Neuronal stem cell (in vitro differentiated cells): ENCODE data around the gene SLC9A6.

Experiments
- DNase-seq: peaks from one replicate; pipeline ENCODE4 v3.0.0-alpha.2; 2013; ENCODE audit warnings: low spot score
- H2AFZ ChIP-seq: one replicate; pipeline ENCODE4 v1.6.1; 2013; ENCODE audit warnings: mild to moderate bottlenecking, low read length, inconsistent platforms
- H2AK5ac ChIP-seq: 2 replicates; pipeline ENCODE4 v1.6.1; 2013; ENCODE audit warnings: low read depth, mild to moderate bottlenecking, inconsistent platforms, low read length, moderate library complexity, mixed read lengths
- H2BK120ac ChIP-seq: 2 replicates; pipeline ENCODE4 v1.6.1; 2013; ENCODE audit warnings: low read depth, mild to moderate bottlenecking, inconsistent platforms, low read length, moderate library complexity, mixed read lengths
- H2BK12ac ChIP-seq: one replicate; pipeline ENCODE4 v1.6.1; 2013; ENCODE audit warnings: low read length, inconsistent platforms
- H2BK15ac ChIP-seq: 2 replicates; pipeline ENCODE4 v1.6.1; 2013; ENCODE audit warnings: mild to moderate bottlenecking, low read length, inconsistent platforms, mixed read lengths
- H2BK5ac ChIP-seq: one replicate; pipeline ENCODE4 v1.6.1; 2013; ENCODE audit warnings: inconsistent platforms, mild to moderate bottlenecking, low read length, moderate library complexity
- H3K14ac ChIP-seq: one replicate; pipeline ENCODE4 v1.6.1; 2013; ENCODE audit warnings: low read length, inconsistent platforms
- H3K18ac ChIP-seq: 2 replicates; pipeline ENCODE4 v1.6.1; 2013; ENCODE audit warnings: low read length, inconsistent platforms
- H3K23ac ChIP-seq: 2 replicates; pipeline ENCODE4 v1.6.1; 2013; ENCODE audit warnings: low read depth, mild to moderate bottlenecking, mixed read lengths, low read length, inconsistent platforms; ENCODE audit not compliant: poor library complexity
- H3K27ac ChIP-seq: replicated peaks from 3 replicates; pipeline ENCODE4 v1.5.1; 2013; ENCODE audit warnings: low read length, inconsistent platforms
- H3K27me3 ChIP-seq, 3 experiments: 2 replicates each; pipeline ENCODE4 v1.6.1; 2013; ENCODE audit warnings: low read length in 3 of 3, mild to moderate bottlenecking in 2 of 3, inconsistent platforms in 1 of 3, low read depth in 1 of 3, mixed read lengths in 1 of 3, moderate library complexity in 1 of 3; ENCODE audit not compliant: control insufficient read depth in 3 of 3, insufficient read depth in 3 of 3
- H3K36me3 ChIP-seq, 2 donors: replicated peaks in 1 of 2; 2 replicates each; pipeline ENCODE4 v1.6.1; 2013; ENCODE audit warnings: low read length in 2 of 2; ENCODE audit not compliant: control insufficient read depth in 2 of 2, insufficient read depth in 2 of 2
- H3K4ac ChIP-seq: 2 replicates; pipeline ENCODE4 v1.6.1; 2013; ENCODE audit warnings: inconsistent platforms, mild to moderate bottlenecking, low read length, moderate library complexity
- H3K4me1 ChIP-seq, 2 donors: 1 replicate in 1 of 2; 2 replicates in 1 of 2; pipeline ENCODE4 v1.6.1; 2013; ENCODE audit warnings: low read length in 2 of 2, low read depth in 1 of 2; ENCODE audit not compliant: control insufficient read depth in 2 of 2, insufficient read depth in 1 of 2
- H3K4me2 ChIP-seq: one replicate; pipeline ENCODE4 v1.6.1; 2013; ENCODE audit warnings: mild to moderate bottlenecking, low read length, inconsistent platforms; ENCODE audit not compliant: insufficient read depth, poor library complexity, severe bottlenecking
- H3K4me3 ChIP-seq, 2 donors: 2 replicates each; pipeline ENCODE4 v1.5.1; 2013; ENCODE audit warnings: low read length in 2 of 2, mild to moderate bottlenecking in 2 of 2, inconsistent platforms in 1 of 2, moderate library complexity in 1 of 2
- H3K79me1 ChIP-seq: one replicate; pipeline ENCODE4 v1.6.1; 2013; ENCODE audit warnings: low read depth, mild to moderate bottlenecking, inconsistent platforms, low read length, moderate library complexity
- H3K9ac ChIP-seq: one replicate; pipeline ENCODE4 v1.6.1; 2013; ENCODE audit warnings: mild to moderate bottlenecking, low read depth, low read length, inconsistent platforms; ENCODE audit not compliant: poor library complexity
- H3K9me3 ChIP-seq, 2 donors: replicated peaks in 1 of 2; 2 replicates each; pipeline versions ENCODE3 to v1.6.1; 2013; ENCODE audit warnings: low read length in 2 of 2, mild to moderate bottlenecking in 2 of 2, inconsistent platforms in 1 of 2, low read depth in 1 of 2, mixed read lengths in 1 of 2, moderate library complexity in 1 of 2; ENCODE audit not compliant: control insufficient read depth in 2 of 2, insufficient read depth in 1 of 2
- H4K8ac ChIP-seq: one replicate; pipeline ENCODE4 v1.6.1; 2013; ENCODE audit warnings: low read depth, mild to moderate bottlenecking, inconsistent platforms, low read length, moderate library complexity
- H4K91ac ChIP-seq: one replicate; pipeline ENCODE4 v1.6.1; 2013; ENCODE audit warnings: low read length, low read depth, mild to moderate bottlenecking, inconsistent platforms; ENCODE audit not compliant: poor library complexity
- WGBS, 2 donors: extraction: QIAGEN DNeasy Blood & Tissue Kit; methylation state at CpG; one replicate each; pipeline ENCODE4 v1.1.7; 2013; ENCODE audit warnings: missing lambda C conversion rate in 2 of 2, mixed read lengths in 1 of 2; ENCODE audit not compliant: insufficient read length in 2 of 2, insufficient replicate concordance in 1 of 2; ENCODE audit errors: extremely low coverage in 2 of 2; 5-methylcytosine and 5-hydroxymethylcytosine counted together

SLC9A6 gene

GRCh38 chrX:136016881-136017280, 31.6 kb downstream of the SLC9A6 start:
- Histone ChIP-seq H3K18ac (no peak overlapping the region), H3K27me3 (no peaks in the 10 kb centered on the region), H2BK15ac (no peak overlapping the region), H2BK12ac (no peak overlapping the region), H3K14ac (no peak overlapping the region), H3K4me2 (no peak overlapping the region), H3K4ac (no peak overlapping the region), H4K91ac (no peak overlapping the region), H3K4me1 (no peaks in the 10 kb centered on the region), H3K27ac (no peak overlapping the region), H3K36me3 (peaks cover 0 to 24% of the 10 kb centered on the region in 2 donors), H2BK5ac (no peak overlapping the region), H2AFZ (no peak overlapping the region), H2BK120ac (no peak overlapping the region), H4K8ac (no peak overlapping the region), H2AK5ac (no peak overlapping the region), H3K4me3 (no peak overlapping the region), H3K9ac (no peak overlapping the region), H3K9me3 (peaks cover 0 to 5% of the 10 kb centered on the region in 2 donors), H3K79me1 (no peaks in the 10 kb centered on the region), H3K23ac (no peak overlapping the region)
- WGBS, 2 donors, result no CpG with 5 or more reads among the region's 2 CpGs
- no peak for DNase-seq

- H4K91ac ChIP-seq, result no peak overlapping the region
- no peak for DNase-seq
- H3K23ac ChIP-seq, result no peak overlapping the region
- H3K4ac ChIP-seq, result no peak overlapping the region
- no peaks in the 10 kb centered on the region for H3K4me1 ChIP-seq
- no CpG with 5 or more reads among the region's 5 CpGs for WGBS, 2 donors
- no peak overlapping the region for H2AK5ac ChIP-seq
- H2BK12ac ChIP-seq, result no peak overlapping the region
- H3K27ac ChIP-seq, result no peak overlapping the region
- H3K9me3 ChIP-seq, result peaks cover 0 to 5% of the 10 kb centered on the region in 2 donors
- no peak overlapping the region for H3K14ac ChIP-seq
- H3K36me3 ChIP-seq, result peaks cover 2 to 13% of the 10 kb centered on the region in 2 donors
- H2BK15ac ChIP-seq, result no peak overlapping the region
- H4K8ac ChIP-seq, result no peak overlapping the region
- no peak overlapping the region for H2AFZ ChIP-seq
- no peak overlapping the region for H3K4me3 ChIP-seq
- no peak overlapping the region for H2BK5ac ChIP-seq
- H3K9ac ChIP-seq, result no peak overlapping the region
- no peak overlapping the region for H2BK120ac ChIP-seq
- H3K27me3 ChIP-seq, result no peaks in the 10 kb centered on the region
- no peak overlapping the region for H3K18ac ChIP-seq
- H3K4me2 ChIP-seq, result no peak overlapping the region
- H3K79me1 ChIP-seq, result no peaks in the 10 kb centered on the region
Measured at GRCh38 chrX:136019226-136019625, 34.0 kb downstream of the SLC9A6 start.

- Histone ChIP-seq H2BK5ac (no peak overlapping the region), H4K91ac (no peak overlapping the region), H3K79me1 (no peaks in the 10 kb centered on the region), H3K36me3 (peaks cover 2 to 13% of the 10 kb centered on the region in 2 donors), H3K27me3 (no peaks in the 10 kb centered on the region), H2AK5ac (no peak overlapping the region), H3K4ac (no peak overlapping the region), H4K8ac (no peak overlapping the region), H2BK120ac (no peak overlapping the region), H3K9ac (no peak overlapping the region), H3K23ac (no peak overlapping the region), H3K4me3 (no peak overlapping the region), H2BK12ac (no peak overlapping the region), H3K14ac (no peak overlapping the region), H3K4me2 (no peak overlapping the region), H3K18ac (no peak overlapping the region), H2AFZ (no peak overlapping the region), H2BK15ac (no peak overlapping the region), H3K27ac (no peak overlapping the region), H3K9me3 (peaks cover 0 to 5% of the 10 kb centered on the region in 2 donors), H3K4me1 (peaks cover 0 to 3% of the 10 kb centered on the region in 2 donors)
- DNase-seq, result no peak
- WGBS, 2 donors, result no CpG with 5 or more reads among the region's 1 CpG
Measured at GRCh38 chrX:136021160-136021559, 35.9 kb downstream of the SLC9A6 start.

- Histone ChIP-seq H3K4me3 (no peak overlapping the region), H3K36me3 (peaks cover 2 to 13% of the 10 kb centered on the region in 2 donors)
- DNase-seq, result no peak
Measured at GRCh38 chrX:136021903-136022302, 36.7 kb downstream of the SLC9A6 start.

More at GRCh38 chrX:136021903-136022302, 36.7 kb downstream of the SLC9A6 start:
- Histone ChIP-seq H2AK5ac (no peak overlapping the region), H3K4ac (no peak overlapping the region), H3K4me1 (peaks cover 0 to 3% of the 10 kb centered on the region in 2 donors), H3K9ac (no peak overlapping the region), H3K9me3 (peaks cover 0 to 5% of the 10 kb centered on the region in 2 donors), H3K79me1 (no peaks in the 10 kb centered on the region), H3K18ac (no peak overlapping the region), H2BK15ac (no peak overlapping the region), H3K14ac (no peak overlapping the region), H3K4me2 (no peak overlapping the region), H4K91ac (no peak overlapping the region), H2BK12ac (no peak overlapping the region), H2AFZ (no peak overlapping the region), H2BK120ac (no peak overlapping the region), H2BK5ac (no peak overlapping the region), H3K27me3 (no peaks in the 10 kb centered on the region), H3K27ac (no peak overlapping the region), H4K8ac (no peak overlapping the region), H3K23ac (no peak overlapping the region)
- WGBS, 2 donors, result no CpG with 5 or more reads among the region's 1 CpG
